Ramos (cell line): Measurements from ENCODE around the gene TULP4.
"Not testable (repeated sequence)": the region's sequence is repeated elsewhere in the genome, so short reads cannot be mapped to it uniquely, and the experiment has no call there.

Experiments used
- in situ Hi-C: fragments of 300-500 bp; cut with MboI; formaldehyde crosslinking; loops from one replicate; pipeline ENCODE4 v1.14.3; 2022; ENCODE audit warnings: low sequenced_read_pairs; ENCODE audit not compliant: unreplicated experiment

TULP4 gene

GRCh38 chr6:158292016-158292415 is 20.2 kb upstream of the TULP4 start:
- in situ Hi-C loops: no loop called here

- in situ Hi-C loops: no loop called here
These were observed 19.1 kb upstream of the TULP4 start for GRCh38 chr6:158293122-158293521.

GRCh38 chr6:158295976-158296853 is 16.1 kb upstream of the TULP4 start:
- in situ Hi-C loops: not testable (repeated sequence)

- in situ Hi-C loops: not testable (repeated sequence)
These were observed 15.4 kb upstream of the TULP4 start for GRCh38 chr6:158296854-158297324.

- in situ Hi-C loops: not testable (repeated sequence)
These were observed 14.6 kb upstream of the TULP4 start for GRCh38 chr6:158297657-158298056.

GRCh38 chr6:158300306-158301143 is 11.7 kb upstream of the TULP4 start:
- in situ Hi-C loops: not testable (repeated sequence)

- in situ Hi-C loops: not testable (repeated sequence)
These were observed 10.7 kb upstream of the TULP4 start for GRCh38 chr6:158301561-158301960.

GRCh38 chr6:158302195-158302796 is 10.0 kb upstream of the TULP4 start:
- in situ Hi-C loops: not testable (repeated sequence)

GRCh38 chr6:158303210-158303731 is 9.0 kb upstream of the TULP4 start:
- in situ Hi-C loops: no loop called here

- in situ Hi-C loops: no loop called here
These were observed 8.0 kb upstream of the TULP4 start for GRCh38 chr6:158304254-158304653.

GRCh38 chr6:158309814-158310213 is 2.5 kb upstream of the TULP4 start:
- in situ Hi-C loops: no loop called here

GRCh38 chr6:158311193-158311592 is 1.1 kb upstream of the TULP4 start:
- in situ Hi-C loops: no loop called here

GRCh38 chr6:158311626-158312025 is 639 bp upstream of the TULP4 start:
- in situ Hi-C loops: no loop called here

GRCh38 chr6:158312672-158313397 is 570 bp downstream of the TULP4 start:
- in situ Hi-C loops: no loop called here

- in situ Hi-C loops: no loop called here
These were observed 1.7 kb downstream of the TULP4 start for GRCh38 chr6:158313989-158314388.

GRCh38 chr6:158314737-158315136 is 2.5 kb downstream of the TULP4 start:
- in situ Hi-C loops: no loop called here

GRCh38 chr6:158316022-158316421 is 3.8 kb downstream of the TULP4 start:
- in situ Hi-C loops: no loop called here

GRCh38 chr6:158321960-158322359 is 9.7 kb downstream of the TULP4 start:
- in situ Hi-C loops: no loop called here

- in situ Hi-C loops: no loop called here
These were observed 10.1 kb downstream of the TULP4 start for GRCh38 chr6:158322400-158322723.
